Measurements from ENCODE around the gene SHANK1.

DNA sequence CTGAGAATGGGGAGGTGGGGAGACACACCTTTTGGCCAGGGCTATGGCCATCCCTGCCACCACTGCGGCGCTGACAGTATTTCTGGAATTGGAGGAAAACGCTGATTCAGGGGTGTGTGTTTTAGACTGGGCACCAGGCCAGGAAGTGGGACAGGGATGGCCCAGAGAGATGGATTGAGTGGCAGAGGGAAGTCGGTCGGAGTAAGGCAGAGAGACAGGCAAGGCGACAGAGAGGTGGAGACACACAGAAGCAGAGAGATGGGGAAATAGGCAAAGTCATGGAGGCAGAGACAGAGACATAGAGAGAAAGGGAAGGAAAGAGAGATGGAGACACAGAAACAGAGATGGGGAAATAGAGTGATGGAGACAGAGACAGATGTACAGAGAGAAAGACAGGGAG, 74.5 kb downstream of the SHANK1 start:
- no peak for TF ChIP-seq EZH2phosphoT487 (IDR thresholded peaks at IDR 0.05; ENCODE audit: low read depth)
- TF ChIP-seq, protein P1, sequence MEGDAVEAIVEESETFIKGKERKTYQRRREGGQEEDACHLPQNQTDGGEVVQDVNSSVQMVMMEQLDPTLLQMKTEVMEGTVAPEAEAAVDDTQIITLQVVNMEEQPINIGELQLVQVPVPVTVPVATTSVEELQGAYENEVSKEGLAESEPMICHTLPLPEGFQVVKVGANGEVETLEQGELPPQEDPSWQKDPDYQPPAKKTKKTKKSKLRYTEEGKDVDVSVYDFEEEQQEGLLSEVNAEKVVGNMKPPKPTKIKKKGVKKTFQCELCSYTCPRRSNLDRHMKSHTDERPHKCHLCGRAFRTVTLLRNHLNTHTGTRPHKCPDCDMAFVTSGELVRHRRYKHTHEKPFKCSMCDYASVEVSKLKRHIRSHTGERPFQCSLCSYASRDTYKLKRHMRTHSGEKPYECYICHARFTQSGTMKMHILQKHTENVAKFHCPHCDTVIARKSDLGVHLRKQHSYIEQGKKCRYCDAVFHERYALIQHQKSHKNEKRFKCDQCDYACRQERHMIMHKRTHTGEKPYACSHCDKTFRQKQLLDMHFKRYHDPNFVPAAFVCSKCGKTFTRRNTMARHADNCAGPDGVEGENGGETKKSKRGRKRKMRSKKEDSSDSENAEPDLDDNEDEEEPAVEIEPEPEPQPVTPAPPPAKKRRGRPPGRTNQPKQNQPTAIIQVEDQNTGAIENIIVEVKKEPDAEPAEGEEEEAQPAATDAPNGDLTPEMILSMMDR (IDR thresholded peaks at IDR 0.05; ENCODE audit: low read depth, low read length), result no peak
